SKM-1 treated with dmso at 0.1 percent for 144 hours (cell line): ENCODE data around the gene FARP1.

Experiments used
- DNase-seq: peaks from one replicate; lab custom pipeline; 2025; ENCODE audit not compliant: unreplicated experiment; lab: John Stamatoyannopoulos, UW

FARP1 gene

DNA sequence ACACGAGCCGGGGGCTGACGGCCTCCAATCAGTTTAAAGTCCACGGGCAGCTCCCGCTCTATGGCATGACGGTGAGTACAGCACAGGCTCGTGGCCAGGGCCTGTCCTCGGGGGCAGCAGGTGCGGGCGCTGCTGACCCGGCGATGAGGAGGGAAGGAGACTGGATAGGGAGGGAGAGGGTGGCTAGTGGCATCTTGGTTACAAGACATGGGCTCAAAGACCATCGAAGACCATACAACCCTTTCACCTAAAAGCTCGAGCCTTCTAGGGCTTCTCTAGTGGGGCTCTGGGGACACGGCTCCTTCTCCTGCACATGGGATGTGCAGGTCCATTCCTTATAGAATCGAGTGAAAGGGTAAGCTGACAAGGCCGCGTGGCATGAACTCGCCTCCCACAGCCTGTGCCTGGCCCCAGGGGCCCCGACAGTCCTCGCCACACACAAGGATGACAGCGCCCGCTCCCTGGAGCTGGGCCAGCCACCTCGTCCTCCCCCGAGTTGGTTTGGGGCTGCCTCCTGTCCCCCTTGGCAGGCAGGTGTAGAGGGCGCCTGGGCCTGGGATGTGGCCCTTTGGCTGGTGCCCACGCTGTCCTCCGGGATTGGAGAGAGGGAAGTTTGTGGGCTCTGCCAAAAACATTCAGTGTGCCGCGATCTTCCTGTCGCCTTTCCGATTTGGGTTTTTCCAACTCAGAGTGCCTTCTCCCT, 296.4 kb downstream of the FARP1 start:
- DNase-seq = no peak

DNA sequence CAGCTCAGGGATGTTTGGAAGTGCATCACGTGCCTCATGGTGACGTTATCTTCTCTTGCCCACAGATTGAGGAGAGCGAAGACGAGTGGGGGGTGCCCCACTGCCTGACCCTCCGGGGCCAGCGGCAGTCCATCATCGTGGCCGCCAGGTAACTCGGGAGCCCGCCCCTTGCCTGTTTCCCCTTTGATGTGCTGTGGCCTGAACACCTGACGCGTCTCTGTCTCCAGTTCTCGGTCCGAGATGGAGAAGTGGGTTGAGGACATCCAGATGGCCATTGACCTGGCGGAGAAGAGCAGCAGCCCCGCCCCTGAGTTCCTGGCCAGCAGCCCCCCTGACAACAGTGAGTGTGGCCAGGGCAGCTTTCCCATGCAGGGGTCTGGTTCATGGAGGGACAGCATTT, 297.0 kb downstream of the FARP1 start:
- DNase-seq = no peak

DNA sequence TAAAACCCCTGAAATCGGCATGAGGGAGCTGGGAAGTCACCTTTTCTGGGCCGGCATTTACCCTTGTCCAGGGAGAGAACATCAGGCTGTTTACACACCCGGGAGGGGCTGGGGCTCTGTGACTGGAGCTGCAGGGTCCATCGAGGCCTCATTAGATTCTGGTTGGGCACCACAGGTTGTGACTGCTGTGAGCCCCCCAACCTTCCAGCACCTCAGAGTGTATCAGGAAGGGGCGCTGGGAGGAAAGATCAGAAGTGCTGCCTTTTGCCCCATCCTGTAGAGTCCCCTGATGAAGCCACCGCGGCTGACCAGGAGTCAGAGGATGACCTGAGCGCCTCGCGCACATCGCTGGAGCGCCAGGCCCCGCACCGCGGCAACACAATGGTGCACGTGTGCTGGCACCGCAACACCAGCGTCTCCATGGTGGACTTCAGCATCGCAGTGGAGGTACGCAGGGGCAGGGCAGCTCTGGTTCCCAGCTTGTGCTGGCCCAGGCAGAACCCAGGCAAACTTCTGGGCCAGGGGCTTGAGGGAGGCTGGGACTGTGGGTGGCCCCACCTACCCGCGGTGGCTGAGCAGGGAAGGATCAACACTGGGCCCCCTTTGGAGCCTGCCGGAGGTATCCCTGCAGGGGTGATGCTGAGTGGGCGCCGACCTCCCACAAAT, 297.6 kb downstream of the FARP1 start:
- DNase-seq = no peak

DNA sequence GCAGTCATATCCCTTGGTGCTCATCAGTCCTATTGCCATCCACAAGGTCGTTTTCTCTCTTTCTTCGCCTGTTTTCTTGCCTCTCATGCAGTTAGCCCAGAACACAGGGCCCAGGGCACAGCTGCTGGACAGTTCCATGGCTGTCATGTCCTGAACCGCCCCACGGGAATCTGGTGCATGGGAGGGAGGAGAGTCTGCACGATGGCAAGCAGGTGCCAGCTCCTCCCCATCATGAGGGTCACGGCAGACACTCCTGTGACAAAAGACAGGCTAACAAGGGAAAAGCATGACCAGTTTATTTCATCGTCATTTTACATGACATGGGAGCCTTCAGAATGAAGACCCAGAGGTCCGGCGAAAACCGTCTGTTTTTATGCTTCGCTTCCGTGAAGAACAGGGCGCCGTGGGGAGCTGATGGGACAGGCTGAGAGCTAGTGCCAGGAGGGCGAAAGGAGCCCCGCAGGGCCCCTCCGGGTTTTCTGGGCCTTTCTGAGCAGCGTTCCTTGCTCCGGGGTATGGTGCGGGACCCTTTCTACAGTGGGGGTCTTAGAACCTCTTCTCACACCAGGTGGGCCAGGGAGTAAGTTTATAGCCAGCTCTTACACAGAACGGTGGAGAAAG, 298.3 kb downstream of the FARP1 start:
- DNase-seq = no peak

DNA sequence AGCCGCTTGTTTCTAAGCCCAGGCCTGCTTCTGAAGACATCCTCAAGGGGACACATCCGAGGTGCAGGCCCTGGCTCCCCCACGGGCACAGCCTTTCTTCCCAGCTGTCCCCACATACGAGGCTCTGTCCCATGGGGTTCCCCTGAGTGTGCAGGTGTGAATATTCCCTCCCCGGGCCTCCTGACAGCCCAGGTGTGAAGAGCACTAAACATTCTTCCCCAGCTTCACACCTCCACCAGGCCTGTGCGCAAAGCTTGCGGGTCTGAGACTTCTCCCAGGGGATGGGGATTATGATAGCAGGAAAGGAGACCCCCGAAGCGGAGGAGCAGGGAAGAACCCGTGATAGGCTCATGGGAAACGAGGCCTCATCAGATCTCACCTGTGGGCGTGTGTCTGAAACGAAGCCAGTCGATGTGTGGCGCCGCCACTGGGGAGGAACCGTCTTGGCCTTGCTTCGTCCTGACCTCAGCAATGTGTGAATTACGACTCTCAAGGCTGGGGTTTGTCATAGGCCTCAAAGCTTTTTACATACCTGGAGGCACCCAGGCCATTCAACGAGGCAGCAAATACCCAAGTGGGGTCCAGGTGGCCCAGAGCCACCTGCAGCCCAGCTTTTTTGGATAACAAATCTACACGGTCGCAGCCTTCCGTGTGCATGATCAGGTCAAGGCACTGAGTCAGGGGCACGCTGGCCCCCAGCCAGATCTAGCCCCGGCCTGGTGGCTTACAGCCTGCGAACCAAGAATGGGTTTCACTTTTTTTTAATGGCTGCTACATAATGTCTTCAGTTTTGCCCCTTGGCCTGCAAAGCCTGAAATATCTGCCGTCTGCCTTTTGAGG, 299.7 kb downstream of the FARP1 start:
- no peak for DNase-seq

DNA sequence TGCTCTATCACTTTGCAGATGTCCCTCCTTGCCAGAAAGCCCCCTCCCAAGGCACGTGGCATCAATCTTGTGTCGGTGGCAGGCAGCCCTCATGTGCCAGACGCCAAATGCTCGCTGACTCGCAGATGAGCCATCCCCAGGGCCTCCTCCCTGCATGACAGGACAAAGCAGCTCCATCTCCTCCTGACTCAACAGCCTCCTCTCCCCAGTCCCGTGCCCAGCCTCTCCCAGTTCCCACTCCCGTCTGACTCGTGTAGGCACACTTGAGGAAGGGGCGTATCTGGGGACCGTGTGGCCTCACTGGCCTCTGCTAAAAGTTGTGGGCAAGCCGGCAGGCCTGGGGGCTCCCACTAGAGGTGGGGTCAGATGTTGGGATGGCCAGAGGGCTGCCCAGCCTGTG, 300.4 kb downstream of the FARP1 start:
- no peak for DNase-seq

DNA sequence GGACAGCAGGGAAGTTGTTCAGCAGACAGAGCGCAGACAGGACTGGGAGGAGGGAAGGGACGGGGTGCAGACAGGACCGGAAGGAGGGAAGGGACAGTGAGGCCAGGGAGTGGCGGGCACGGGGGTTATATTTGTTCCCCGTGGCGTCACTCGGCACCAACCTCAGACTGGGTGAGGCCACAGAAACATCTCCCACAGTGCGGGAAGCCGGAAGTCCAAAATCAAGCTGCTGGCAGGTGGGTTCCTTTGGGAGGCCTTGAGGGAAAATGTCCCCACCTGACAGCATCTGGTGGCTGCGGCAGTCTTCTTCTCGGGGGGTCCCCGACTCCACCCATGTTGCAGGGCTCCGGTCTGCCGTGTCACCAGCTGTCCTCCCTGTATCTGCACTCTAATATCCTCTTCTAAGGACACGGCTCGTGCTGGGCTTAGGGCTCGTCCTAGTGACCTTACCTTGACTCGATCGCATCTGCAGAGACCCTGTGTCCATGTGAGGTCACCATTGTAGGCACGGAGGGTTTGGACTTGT, 301.0 kb downstream of the FARP1 start:
- DNase-seq = no peak

DNA sequence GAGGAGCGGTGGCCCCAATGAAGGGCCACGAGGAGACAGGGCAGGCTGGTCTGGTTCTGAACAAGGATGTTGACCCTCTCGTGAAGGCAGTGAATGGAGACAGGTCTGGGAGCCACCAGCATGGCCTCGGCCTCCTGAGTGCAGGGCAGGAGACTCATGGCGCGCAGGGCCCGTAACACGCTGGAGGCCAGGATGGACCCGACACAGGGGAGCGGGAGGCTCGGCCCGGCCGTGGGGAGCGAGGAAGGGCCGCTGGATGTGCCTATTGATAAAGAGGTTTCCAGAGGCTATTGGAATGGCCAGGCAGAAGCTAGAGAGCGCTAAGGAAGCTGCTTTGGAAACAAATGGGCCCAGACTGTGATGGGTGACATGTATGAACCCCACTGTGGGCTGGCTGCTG, 301.5 kb downstream of the FARP1 start:
- DNase-seq = no peak

DNA sequence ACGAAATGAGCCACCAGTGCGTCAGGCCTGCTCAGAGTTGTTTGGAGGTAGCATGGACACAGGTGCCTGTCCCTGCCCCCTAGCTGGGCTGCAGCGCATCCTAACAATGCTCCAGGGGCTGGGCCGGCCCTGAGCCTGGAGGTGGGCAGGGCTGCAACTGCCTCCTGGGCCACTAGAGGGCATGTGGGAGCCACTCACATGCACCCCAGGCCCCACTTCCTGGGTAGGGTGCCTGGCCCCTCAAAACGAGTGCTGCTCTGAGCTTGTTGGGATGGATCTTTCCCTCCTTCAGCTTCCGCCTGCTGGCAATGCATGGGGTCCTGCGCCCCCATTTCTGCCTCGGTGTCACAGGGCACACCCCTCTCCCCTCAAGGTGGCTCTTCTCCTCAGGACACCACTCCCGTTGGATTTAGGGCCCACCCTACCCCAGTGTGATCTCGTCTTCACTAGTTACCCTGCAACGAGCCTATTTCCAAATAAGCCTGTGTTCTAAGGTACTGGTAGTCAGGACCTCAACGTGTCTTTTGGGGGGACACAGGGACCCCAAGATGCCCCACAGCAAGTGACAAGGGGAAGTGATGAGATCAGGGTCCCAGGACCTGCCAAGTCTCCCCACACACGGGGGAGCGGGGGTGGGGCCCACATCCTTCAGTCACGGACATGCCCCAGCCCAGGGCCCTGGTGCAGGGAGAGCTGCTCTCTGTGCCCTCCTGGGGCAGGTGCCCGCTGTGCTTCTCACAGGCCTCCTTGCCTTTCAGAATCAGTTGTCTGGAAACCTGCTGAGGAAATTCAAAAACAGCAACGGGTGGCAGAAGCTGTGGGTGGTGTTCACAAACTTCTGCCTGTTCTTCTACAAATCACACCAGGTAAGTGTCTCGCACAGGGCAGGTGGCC, 302.7 kb downstream of the FARP1 start:
- peak; percentile 48 for DNase-seq

DNA sequence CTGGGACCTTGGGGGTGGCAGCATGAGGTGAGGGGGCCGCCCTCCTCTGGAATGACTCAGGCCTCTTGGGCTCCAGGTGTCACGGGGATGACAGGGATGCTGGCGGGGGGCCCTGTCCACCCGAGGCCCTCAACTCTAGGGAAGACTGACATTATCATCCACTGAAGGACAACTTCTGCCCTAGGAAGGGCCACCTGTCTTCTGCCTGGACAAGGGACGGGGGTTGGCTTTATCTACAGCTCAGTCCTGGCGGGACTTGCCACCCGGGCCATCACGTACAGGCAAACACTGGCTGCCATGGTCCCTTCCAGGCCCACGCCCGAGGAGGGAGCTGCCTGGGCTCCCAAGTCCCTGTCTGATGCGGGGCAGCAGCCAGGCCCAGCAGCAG, 303.3 kb downstream of the FARP1 start:
- DNase-seq = no peak

DNA sequence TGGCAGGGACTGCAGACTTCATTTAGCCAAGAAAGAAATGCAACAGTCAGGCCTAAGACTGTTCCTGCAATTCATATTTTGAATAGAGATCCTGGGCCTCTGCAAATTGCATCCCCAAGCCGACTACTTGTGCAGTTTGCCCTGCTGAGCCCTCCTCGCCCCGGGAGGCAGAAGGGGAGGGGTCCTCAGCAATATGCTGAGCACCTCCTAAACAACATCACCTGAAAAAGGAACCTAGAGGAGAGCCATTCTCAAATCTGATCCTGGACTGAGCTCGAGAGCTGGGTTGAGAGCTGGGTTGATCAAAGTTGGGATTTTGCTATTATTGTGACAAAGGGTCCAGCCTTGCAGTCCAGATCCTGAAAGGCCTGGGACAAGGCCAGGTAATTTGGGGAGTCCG, 304.2 kb downstream of the FARP1 start:
- DNase-seq = no peak

DNA sequence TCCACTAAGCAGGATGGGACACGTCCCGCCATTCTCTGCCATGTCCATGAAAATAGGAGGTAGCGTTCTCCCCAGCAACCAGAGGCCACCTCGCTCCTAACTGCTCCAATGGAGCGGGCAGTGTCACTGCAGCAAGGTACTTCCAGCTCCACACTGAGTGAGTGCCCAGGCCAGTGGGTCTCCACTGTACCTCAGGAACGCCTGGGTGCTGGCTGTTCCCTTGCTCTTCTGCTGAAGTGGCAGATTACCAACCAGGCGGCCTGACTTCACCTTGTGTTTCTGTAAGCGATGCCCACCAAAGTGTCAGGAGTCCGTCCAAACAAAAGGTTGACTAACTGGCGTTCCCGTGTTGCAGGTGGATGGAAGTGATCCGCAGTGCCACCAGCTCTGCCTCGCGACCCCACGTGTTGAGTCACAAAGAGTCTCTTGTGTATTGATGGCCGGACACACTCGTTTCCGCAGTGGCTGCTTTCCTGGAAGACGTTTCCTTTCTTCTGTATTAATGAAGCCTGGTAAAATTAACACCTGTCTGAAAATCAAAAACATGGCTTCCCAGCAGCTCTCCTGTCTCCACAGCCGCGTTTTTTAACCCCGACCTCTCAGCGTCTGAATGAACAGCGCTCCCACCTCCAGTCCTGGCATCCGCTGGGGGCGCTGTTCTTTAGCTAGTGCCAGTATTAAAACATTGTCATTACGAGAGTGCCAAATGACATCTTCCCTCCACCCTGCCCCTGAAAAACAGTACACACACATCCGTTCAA, 305.2 kb downstream of the FARP1 start:
- DNase-seq = no peak

DNA sequence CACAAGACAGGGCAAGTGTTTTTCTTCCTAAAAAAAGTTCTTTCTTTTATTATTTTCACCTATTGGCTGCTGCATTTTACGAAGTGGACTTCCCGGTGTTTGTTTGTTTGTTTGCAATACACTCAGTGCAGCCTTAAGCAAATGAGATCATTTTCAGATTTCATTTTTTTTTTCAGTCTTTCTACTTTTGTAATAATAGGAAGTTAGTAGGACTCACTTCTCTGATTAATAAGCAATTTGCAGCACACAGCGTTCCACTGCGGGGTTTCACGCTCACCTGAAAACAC, 305.7 kb downstream of the FARP1 start:
- DNase-seq = no peak

DNA sequence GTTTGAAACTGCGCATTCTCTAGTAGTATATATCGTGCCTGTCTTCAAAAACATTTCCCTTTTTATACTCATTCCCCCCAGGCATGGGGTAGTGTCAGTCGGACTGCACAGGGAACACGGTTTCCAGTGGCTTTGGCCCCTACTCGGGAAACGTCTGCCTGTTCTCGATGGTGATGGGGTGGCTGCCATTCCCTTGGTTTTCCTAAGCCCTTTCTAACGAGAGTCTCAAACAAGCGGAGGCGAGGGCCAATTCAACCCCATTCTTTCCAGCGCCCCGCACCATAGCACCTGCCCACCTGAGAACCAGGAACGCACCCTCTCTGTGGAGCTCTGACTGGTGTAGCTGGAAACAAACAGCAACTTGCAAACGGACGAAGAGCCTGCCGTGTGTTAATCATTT, 306.4 kb downstream of the FARP1 start:
- no peak for DNase-seq

DNA sequence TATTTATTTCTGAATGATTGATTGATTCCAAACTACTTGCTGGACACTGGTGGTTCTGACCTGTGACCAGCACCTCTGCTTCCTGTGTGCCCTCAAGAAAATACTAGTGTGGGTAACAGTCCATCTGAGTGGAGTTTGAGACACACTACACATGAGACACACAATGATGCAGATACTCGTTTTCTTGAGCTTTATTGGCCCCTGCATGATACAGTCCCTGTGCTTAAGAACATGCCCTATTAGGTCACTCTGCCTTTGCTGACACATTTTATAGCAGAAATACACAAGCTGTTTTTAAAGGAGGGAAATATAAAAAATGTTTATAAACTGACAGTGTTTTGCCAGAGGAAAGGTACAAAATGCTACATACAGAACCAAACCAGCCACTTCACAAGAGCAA, 307.1 kb downstream of the FARP1 start:
- no peak for DNase-seq

DNA sequence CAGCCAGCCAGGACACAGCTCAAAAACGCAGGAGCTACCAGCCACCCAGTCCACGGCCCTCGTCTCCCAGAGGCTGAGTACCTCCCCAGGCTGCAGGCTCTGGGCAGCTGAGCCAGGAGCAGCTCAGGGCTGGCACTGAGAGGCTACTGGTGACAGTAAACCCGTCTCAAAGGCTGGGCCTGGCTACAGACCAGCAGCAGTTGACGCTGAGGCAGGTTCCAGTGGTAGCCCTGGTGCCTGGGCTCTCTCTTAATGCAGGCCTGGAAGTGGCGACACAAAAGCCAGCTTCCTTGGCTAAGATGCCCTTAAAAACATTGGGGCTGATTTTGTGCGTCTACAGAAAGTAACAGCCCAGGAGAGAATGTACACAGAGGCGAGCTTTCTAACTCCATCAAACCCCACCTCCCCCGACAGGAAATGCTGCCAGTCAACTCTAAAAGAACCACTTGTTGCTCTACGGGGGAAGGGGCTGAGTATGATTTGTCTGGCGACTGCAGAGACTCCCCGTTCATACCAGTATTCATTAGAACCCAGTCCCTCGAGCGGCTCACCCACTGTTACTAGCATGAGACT, 307.7 kb downstream of the FARP1 start:
- no peak for DNase-seq

DNA sequence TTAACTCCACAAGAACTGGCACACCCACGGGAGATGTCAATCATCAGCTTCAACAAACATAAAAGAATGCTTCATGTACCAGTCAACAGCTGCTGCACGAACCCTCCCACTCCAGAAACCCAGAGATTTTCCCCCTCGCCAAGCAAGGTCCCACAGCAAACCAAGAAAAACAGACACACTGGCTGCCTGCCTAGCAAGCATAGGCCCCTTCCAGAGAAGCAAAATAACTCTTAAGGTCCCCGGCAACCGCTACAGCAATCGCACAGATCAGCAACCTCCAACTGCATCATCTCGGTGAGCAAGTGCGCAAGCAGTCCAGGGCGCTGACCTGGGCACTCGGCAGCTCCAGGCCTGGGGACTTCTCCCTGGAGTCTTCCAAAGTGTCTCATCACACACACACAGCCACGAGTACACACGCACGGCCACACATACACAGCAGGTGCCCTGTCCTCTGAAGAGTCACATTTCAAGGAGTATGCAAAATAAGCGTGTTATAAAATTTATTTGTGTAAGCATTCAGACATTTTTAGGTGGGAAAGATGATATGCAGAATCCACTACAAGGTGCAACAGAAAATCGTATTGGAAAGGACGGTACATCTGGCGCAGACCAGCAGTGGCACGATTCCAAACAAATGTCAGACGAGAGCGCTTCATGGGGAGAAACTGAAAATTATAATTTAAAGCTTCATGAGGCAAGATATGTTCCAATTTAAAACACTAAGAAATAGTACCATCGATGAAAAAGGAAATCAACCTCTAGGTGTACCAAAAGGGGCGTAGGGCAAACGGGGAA, 309.0 kb downstream of the FARP1 start:
- no peak for DNase-seq
